ENCODE data around the gene LHFPL4.

Gene LHFPL4

GRCh38 chr3:9448643-9449042, 105.0 kb downstream of the LHFPL4 start:
- TF ChIP-seq TEAD4 (IDR thresholded peaks at IDR 0.05) (no peak), CEBPB (IDR thresholded peaks at IDR 0.05) (no peak)

Data from Ishikawa (cell line).